Naive thymus-derived CD4-positive, alpha-beta T cell (primary cell): ENCODE data around the gene IRF2. TPM values are rescaled to one million over a fixed set of nuclear protein-coding genes. Genes with fewer than 3 reads are reported as not detected.

Experiments
- ATAC-seq: fragments of 150-1000 bp; cut with Tn5 transposase; 2 replicates; pipeline ENCODE4 v1.10.0; 2021; ENCODE audit warnings: mild to moderate bottlenecking, moderate library complexity
- CTCF ChIA-PET: fragments of 350-600 bp; sonication (Branson Sonifier 250); formaldehyde crosslinking; loops from one replicate; lab custom pipeline; 2021; ENCODE audit warnings: antibody characterized with exemption; lab: Charles Lee
- POLR2A ChIA-PET: fragments of 350-600 bp; sonication (Branson Sonifier 250); formaldehyde crosslinking; loops from one replicate; lab custom pipeline; 2021; ENCODE audit warnings: antibody characterized with exemption, inconsistent platforms; lab: Charles Lee
- DNase-seq, 9 donors: peaks; one replicate each; pipeline versions ENCODE4 v3.0.0 to v3.0.0-alpha.2; 2020 to 2022; ENCODE audit warnings: mixed read lengths in 1 of 9
- H3K27ac ChIP-seq: one replicate; pipeline ENCODE4 v1.7.0; 2013; ENCODE audit warnings: mild to moderate bottlenecking, low read depth, low read length, moderate library complexity
- H3K27me3 ChIP-seq, 2 donors: one replicate each; pipeline ENCODE4 v1.7.0; 2013; ENCODE audit warnings: low read length in 2 of 2, mild to moderate bottlenecking in 2 of 2, moderate library complexity in 2 of 2; ENCODE audit not compliant: control insufficient read depth in 2 of 2, insufficient read depth in 2 of 2
- H3K36me3 ChIP-seq, 3 experiments: 1 replicate in 2 of 3; 2 replicates in 1 of 3; pipeline ENCODE4 v1.7.0; 2013; ENCODE audit warnings: low read length in 3 of 3, mild to moderate bottlenecking in 3 of 3, moderate library complexity in 1 of 3; ENCODE audit not compliant: insufficient read depth in 3 of 3, control insufficient read depth in 2 of 3
- H3K4me1 ChIP-seq, 2 donors: one replicate each; pipeline ENCODE4 v1.7.0; 2013; ENCODE audit warnings: low read length in 2 of 2, mild to moderate bottlenecking in 2 of 2, moderate library complexity in 1 of 2; ENCODE audit not compliant: control insufficient read depth in 2 of 2, insufficient read depth in 2 of 2
- H3K4me3 ChIP-seq: 2 replicates; pipeline ENCODE4 v1.7.0; 2013; ENCODE audit warnings: mild to moderate bottlenecking, low read length
- H3K9me3 ChIP-seq, 3 experiments: 1 replicate in 2 of 3; 2 replicates in 1 of 3; pipeline ENCODE4 v1.7.0; 2013; ENCODE audit warnings: low read length in 3 of 3; ENCODE audit not compliant: control insufficient read depth in 2 of 3
- H3K27ac Mint-ChIP-seq, 9 donors: one replicate each; pipeline ENCODE4 v1.8.0; 2020 to 2022; ENCODE audit warnings: mixed read lengths in 9 of 9, mild to moderate bottlenecking in 8 of 9, moderate library complexity in 5 of 9, inconsistent platforms in 2 of 9
- H3K27me3 Mint-ChIP-seq, 5 donors: one replicate each; pipeline ENCODE4 v1.8.0; 2021 to 2022; ENCODE audit warnings: mixed read lengths in 5 of 5, mild to moderate bottlenecking in 1 of 5
- H3K36me3 Mint-ChIP-seq, 5 donors: one replicate each; pipeline ENCODE4 v1.8.0; 2020 to 2022; ENCODE audit warnings: mixed read lengths in 5 of 5, mild to moderate bottlenecking in 3 of 5, inconsistent platforms in 1 of 5
- H3K4me1 Mint-ChIP-seq, 7 donors: one replicate each; pipeline ENCODE4 v1.8.0; 2020 to 2022; ENCODE audit warnings: mixed read lengths in 7 of 7, mild to moderate bottlenecking in 3 of 7, inconsistent platforms in 1 of 7
- H3K4me3 Mint-ChIP-seq, 10 donors: one replicate each; pipeline ENCODE4 v1.8.0; 2020 to 2022; ENCODE audit warnings: mild to moderate bottlenecking in 10 of 10, mixed read lengths in 10 of 10, moderate library complexity in 6 of 10, inconsistent platforms in 2 of 10
- H3K9me3 Mint-ChIP-seq, 11 donors: one replicate each; pipeline ENCODE4 v1.8.0; 2020 to 2022; ENCODE audit warnings: mixed read lengths in 11 of 11, mild to moderate bottlenecking in 4 of 11, inconsistent platforms in 1 of 11, moderate library complexity in 1 of 11
- intact Hi-C, 2 donors: fragments of 100-400 bp; cut with micrococcal nuclease; formaldehyde crosslinking; loops; one replicate each; pipeline ENCODE4 v1.15.1; 2023
- polyA plus RNA-seq, 2 donors: library from polyadenylated mRNA; unstranded; fragments of 300-500 nt; fragmentation: Illumina TruSeq; gene quantifications; one replicate each; pipeline ENCODE4 v1.2.3, GENCODE V29; 2021
- total RNA-seq, 6 experiments: library from RNA in 5 of 6; stranded (reverse) in 5 of 6; gene quantifications; 1 replicate in 5 of 6; 2 replicates in 1 of 6; pipeline ENCODE4 v1.2.3 and lab custom pipeline; 2021 to 2026

IRF2 gene
- total and polyA plus RNA-seq, 7 experiments from 2014 or later, result 31.2 to 87.0 (median 77.5) TPM

DNA sequence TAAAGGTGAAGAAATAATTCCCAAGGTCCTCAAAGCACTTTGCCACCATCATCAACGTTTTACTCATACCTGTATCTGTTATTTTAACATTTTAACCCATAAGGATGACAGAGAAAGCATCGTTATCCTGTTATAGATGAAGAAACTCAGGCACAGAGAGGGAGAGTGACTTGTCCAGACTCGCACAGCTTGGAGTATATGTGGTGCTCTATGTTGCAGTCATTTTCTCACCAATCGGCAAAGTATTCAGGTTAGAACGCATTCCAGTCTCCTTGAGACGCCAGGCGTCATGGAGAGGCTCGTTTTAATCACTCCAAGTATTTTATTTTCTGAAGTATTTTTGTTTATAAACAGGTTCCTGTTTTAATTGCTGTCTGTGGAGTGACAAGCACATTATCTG lies 73.5 kb downstream of the IRF2 start:
- no peaks in the 10 kb centered on the region for H3K4me1 ChIP-seq
- Mint-ChIP-seq H3K4me1 (peaks cover 5 to 39% (median 12%) of the 10 kb centered on the region in 7 donors), H3K36me3 (peaks cover 10 to 68% (median 46%) of the 10 kb centered on the region in 5 donors), H3K27me3 (no peaks in the 10 kb centered on the region), H3K27ac (peak overlapping the region in 4 of 9 donors; percentile 28 to 72 (median 50)), H3K4me3 (no peak overlapping the region), H3K9me3 (no peaks in the 10 kb centered on the region)
- H3K9me3 ChIP-seq, result no peaks in the 10 kb centered on the region
- ATAC-seq, result no peak
- no peak for DNase-seq
- ChIA-PET CTCF (no interaction called here), POLR2A (no interaction called here)
- H3K27me3 ChIP-seq, result no peaks in the 10 kb centered on the region
- H3K4me3 ChIP-seq, result no peak overlapping the region
- intact Hi-C loops, result no loop called here
- peaks cover 9 to 80% (median 18%) of the 10 kb centered on the region in 3 experiments for H3K36me3 ChIP-seq
- H3K27ac ChIP-seq, result no peak overlapping the region

DNA sequence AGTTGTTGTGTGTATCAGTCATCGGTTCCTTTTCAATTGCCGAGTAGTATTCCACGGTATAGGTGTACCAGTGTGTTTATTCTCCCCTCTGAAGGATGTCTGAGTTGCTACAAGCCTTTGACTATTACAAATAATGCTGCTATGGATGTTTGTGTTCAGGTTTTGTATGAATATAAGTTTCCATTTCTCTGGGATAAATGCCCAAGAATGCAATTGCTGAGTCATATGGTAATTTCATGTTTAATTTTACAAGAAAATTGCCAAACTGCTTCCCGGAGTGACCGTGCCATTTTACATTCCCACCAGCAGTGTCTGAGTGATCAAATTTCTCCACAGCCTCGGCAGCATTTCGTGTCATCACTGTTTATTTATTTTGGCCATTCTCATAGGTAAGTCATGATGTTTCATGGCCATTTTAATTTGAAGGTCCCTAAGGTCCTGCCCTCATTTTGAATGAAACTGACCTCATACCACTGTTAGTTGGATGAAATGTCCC lies 73.9 kb downstream of the IRF2 start:
- ChIA-PET POLR2A (no interaction called here), CTCF (no interaction called here)
- Histone ChIP-seq H3K9me3 (no peaks in the 10 kb centered on the region), H3K27me3 (no peaks in the 10 kb centered on the region), H3K4me3 (no peak overlapping the region), H3K36me3 (peaks cover 13 to 79% (median 13%) of the 10 kb centered on the region in 3 experiments), H3K4me1 (no peaks in the 10 kb centered on the region), H3K27ac (no peak overlapping the region)
- H3K27ac Mint-ChIP-seq, result peak overlapping the region in 1 of 9 donors; percentile 29
- H3K4me3 Mint-ChIP-seq, result no peak overlapping the region
- no peak for ATAC-seq
- H3K9me3 Mint-ChIP-seq, result no peaks in the 10 kb centered on the region
- DNase-seq, result no peak
- H3K4me1 Mint-ChIP-seq, result peaks cover 4 to 38% (median 13%) of the 10 kb centered on the region in 7 donors
- intact Hi-C loops, result no loop called here
- H3K27me3 Mint-ChIP-seq, result no peaks in the 10 kb centered on the region
- peaks cover 10 to 65% (median 42%) of the 10 kb centered on the region in 5 donors for H3K36me3 Mint-ChIP-seq

DNA sequence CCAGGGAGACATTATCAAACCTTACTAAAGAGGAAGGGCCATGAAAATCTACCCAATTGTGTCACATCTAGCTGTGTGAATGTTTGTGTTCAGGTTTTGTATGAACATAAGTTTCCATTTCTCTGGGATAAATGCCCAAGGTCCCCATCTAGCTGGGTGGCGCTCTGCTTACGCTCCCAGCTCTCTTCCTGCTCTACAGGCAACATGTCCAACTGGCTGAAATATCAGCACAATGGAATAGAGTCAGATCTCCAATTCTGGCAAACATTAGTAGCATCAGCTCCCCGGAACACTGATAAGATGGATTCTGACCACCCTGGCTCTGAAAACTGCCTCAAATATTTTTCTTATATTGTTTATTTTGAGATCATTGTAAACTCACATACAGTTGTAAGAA lies 74.8 kb downstream of the IRF2 start:
- Histone ChIP-seq H3K9me3 (no peaks in the 10 kb centered on the region), H3K4me1 (no peaks in the 10 kb centered on the region), H3K27me3 (no peaks in the 10 kb centered on the region), H3K36me3 (peaks cover 9 to 77% (median 18%) of the 10 kb centered on the region in 3 experiments), H3K4me3 (no peak overlapping the region), H3K27ac (no peak overlapping the region)
- no peak for DNase-seq
- Mint-ChIP-seq H3K36me3 (peaks cover 10 to 65% (median 44%) of the 10 kb centered on the region in 5 donors), H3K9me3 (no peaks in the 10 kb centered on the region), H3K4me1 (peaks cover 0 to 38% (median 9%) of the 10 kb centered on the region in 7 donors), H3K27me3 (no peaks in the 10 kb centered on the region), H3K4me3 (no peak overlapping the region), H3K27ac (peak overlapping the region in 3 of 9 donors; percentile 1 to 21 (median 16))
- intact Hi-C loops, result no loop called here
- ChIA-PET POLR2A (interaction anchor here (0.6 kb wide), 1 partner anchor 937 kb away, joined by 4 read pairs; no protein-coding TSS in a partner anchor), CTCF (no interaction called here)
- no peak for ATAC-seq

DNA sequence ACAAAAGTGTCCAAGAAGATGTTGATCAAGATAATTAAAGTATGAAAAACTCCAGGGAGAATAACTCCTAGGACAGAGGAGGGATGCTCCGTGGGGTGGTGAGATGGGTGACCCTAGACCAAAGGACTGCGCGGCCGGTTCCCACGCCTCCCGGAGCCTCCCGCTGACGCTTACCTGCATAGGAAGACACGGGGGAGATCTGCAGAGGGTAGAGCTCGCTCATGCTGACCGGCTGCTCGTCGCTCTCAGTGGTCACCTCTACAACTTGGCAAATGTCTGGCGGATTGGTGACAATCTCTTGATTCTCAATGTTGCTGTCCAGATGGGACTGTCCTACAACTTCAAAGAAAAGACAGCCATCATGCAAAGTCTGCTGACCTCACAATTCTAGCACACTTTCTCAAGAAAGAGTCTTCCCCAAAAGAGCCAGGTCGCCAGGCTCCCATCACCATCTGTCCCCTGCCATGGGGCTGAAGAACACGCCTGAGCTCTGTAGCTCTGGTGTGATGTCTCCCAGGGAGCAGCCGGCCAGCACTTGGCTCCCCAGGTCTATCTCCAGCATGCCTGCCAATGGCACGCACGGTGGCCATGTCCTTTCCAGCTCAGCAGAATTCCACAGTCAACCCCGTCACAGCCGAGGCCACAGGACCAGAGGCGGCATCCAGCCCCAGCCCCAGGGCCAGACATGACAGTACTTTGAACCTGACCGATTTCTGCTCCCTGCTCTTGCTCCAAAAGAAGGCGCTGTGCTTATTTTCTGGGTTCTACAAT lies 75.4 kb downstream of the IRF2 start:
- DNase-seq, result no peak
- no peak overlapping the region for H3K4me3 Mint-ChIP-seq
- intact Hi-C loops, result no loop called here
- Histone ChIP-seq H3K4me3 (no peak overlapping the region), H3K27me3 (no peaks in the 10 kb centered on the region), H3K4me1 (no peaks in the 10 kb centered on the region), H3K27ac (no peak overlapping the region), H3K36me3 (peaks cover 9 to 81% (median 20%) of the 10 kb centered on the region in 3 experiments), H3K9me3 (no peaks in the 10 kb centered on the region)
- peak overlapping the region in 2 of 9 donors; percentile 21 to 51 for H3K27ac Mint-ChIP-seq
- ATAC-seq, result no peak
- ChIA-PET CTCF (interaction anchor here (0.9 kb wide), 1 partner anchor 8 kb away, joined by 3 read pairs; no protein-coding TSS in a partner anchor), POLR2A (interaction anchor here (0.6 kb wide), 1 partner anchor 938 kb away, joined by 4 read pairs; no protein-coding TSS in a partner anchor)
- peaks cover 0 to 38% (median 9%) of the 10 kb centered on the region in 7 donors for H3K4me1 Mint-ChIP-seq
- H3K9me3 Mint-ChIP-seq, result no peaks in the 10 kb centered on the region
- peaks cover 10 to 68% (median 49%) of the 10 kb centered on the region in 5 donors for H3K36me3 Mint-ChIP-seq
- no peaks in the 10 kb centered on the region for H3K27me3 Mint-ChIP-seq

DNA sequence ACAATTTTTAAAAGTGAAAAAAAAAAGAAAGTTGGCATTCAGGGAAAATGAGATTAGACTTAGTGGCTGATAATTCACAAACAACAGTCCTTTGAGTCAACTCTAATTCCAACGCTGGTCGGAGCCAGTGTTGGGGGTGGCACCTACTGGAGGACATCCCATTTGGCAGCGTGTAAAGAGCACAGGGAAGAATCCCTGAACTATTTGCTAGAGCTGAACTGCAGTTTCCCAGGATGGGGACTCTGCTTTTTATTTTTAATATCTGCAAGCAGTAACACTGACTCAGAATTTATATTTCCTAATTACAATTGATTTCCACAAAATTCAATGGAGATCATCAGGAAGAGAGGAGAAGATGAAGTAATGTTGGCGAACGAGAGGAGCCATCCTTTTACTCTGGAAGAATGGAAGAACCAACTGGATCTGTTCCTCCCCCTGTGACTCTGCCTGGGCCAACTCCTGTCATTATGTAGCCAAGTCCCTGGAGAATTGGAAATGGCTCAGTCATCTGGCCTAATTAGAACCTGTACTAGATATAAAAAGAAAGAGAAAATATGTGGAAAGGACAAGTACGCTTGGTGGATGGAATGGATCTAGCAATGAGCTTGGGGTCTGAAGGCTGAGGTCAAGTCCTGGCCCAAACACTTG lies 76.7 kb downstream of the IRF2 start:
- POLR2A ChIA-PET, result no interaction called here
- Histone ChIP-seq H3K9me3 (no peaks in the 10 kb centered on the region), H3K27me3 (no peaks in the 10 kb centered on the region), H3K4me1 (no peaks in the 10 kb centered on the region), H3K36me3 (peaks cover 9 to 93% (median 25%) of the 10 kb centered on the region in 3 experiments), H3K4me3 (no peak overlapping the region), H3K27ac (no peak overlapping the region)
- DNase-seq (no peak), ATAC-seq (no peak)
- H3K27me3 Mint-ChIP-seq, result no peaks in the 10 kb centered on the region
- H3K4me3 Mint-ChIP-seq, result no peak overlapping the region
- H3K4me1 Mint-ChIP-seq, result peaks cover 0 to 42% (median 5%) of the 10 kb centered on the region in 7 donors
- CTCF ChIA-PET, result interaction anchor here (0.9 kb wide), 1 partner anchor 7 kb away, joined by 3 read pairs; no protein-coding TSS in a partner anchor
- peaks cover 11 to 74% (median 51%) of the 10 kb centered on the region in 5 donors for H3K36me3 Mint-ChIP-seq
- peak overlapping the region in 4 of 9 donors; percentile 11 to 45 (median 30) for H3K27ac Mint-ChIP-seq
- intact Hi-C loops, result no loop called here
- no peaks in the 10 kb centered on the region for H3K9me3 Mint-ChIP-seq

DNA sequence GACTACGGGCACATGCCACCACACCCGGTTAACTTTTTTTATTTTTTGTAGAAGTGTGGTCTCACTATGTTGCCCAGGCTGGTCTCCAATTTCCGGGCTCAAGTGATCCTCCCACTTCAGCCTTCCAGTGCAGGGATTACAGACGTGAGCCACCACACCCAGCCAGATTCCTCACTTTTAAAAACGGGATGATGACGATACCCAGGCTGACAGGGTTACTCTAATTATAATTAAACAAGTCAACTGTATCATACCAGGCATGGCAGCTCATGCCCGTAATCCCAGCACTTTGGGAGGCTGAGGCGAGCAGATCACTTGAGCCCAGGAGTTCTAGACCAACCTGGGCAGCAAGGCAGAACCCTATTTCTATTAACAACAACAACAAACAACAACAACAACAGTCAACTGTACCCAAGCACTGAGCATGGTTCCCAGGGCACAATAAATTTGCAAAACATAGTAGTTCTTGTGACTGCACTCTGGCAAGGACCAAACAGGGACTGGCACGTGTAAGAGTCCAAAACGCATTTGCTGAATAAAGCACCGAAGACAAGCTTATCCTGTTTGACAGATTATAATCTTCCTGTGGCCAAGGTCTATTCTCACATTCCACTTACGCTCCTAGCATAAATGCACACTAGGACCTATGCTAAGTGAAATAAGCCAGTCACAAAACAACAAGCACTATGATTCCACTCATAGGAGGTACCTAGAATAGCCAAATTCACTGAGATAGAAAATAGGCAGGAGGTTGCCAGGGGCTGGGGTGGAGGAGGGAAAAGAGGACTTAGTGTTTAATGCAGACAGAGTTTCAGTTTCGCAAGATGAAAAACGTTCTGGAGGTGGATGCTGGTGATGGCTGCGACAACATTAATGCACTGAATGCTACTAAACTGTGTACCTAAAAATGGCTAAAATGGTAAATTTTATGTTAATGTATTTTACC lies 77.5 kb downstream of the IRF2 start:
- Mint-ChIP-seq H3K27me3 (no peaks in the 10 kb centered on the region), H3K4me1 (peaks cover 0 to 41% (median 5%) of the 10 kb centered on the region in 7 donors), H3K27ac (peak overlapping the region in 4 of 9 donors; percentile 32 to 49 (median 40)), H3K9me3 (no peaks in the 10 kb centered on the region), H3K36me3 (peaks cover 12 to 77% (median 57%) of the 10 kb centered on the region in 5 donors), H3K4me3 (peak overlapping the region in 1 of 10 donors; percentile 3)
- POLR2A ChIA-PET, result no interaction called here
- H3K27me3 ChIP-seq, result no peaks in the 10 kb centered on the region
- peaks cover 9 to 93% (median 30%) of the 10 kb centered on the region in 3 experiments for H3K36me3 ChIP-seq
- H3K9me3 ChIP-seq, result no peaks in the 10 kb centered on the region
- no peak for DNase-seq
- no peaks in the 10 kb centered on the region for H3K4me1 ChIP-seq
- no peak overlapping the region for H3K27ac ChIP-seq
- no peak overlapping the region for H3K4me3 ChIP-seq
- ATAC-seq, result no peak
- intact Hi-C loops, result no loop called here
- CTCF ChIA-PET, result no interaction called here
